ENCODE data around the gene CPT2.

Gene CPT2

DNA sequence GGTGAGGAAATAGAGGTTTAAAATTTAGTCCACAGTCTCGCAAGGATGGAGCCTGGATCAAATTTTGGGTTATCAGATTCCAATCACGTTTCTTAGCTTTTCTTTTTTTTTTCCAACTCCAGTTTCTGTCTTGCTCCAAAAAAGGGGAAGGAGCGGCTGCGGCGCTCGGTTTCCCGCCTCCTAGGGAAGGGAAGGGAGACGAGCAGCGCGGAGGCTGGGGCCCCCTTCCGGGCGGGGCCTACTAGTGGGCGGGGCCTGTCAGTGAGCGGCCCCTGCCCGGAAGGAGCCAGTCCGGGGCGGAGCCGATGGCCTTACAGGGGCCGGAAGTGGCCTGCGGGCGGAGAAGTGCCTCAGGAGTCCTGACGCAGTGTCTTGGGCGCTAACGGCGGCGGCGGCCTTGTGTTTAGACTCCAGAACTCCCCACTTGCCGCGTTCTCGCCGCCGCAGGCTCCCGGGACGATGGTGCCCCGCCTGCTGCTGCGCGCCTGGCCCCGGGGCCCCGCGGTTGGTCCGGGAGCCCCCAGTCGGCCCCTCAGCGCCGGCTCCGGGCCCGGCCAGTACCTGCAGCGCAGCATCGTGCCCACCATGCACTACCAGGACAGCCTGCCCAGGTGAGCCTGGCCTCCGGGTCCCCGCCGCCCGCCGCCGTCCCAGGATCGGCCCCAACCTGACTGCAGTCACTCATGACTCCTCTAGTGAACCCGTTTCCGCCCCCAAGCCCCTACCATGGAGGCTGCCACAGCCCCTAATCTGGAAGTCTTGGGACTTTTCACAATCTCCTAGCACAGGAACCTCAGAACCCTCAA is at the start of gene CPT2:
TSS of gene CPT2 (plus strand) at position 340 of the 806 bp plus-strand sequence. CDS start at position 460, 120 bp downstream.
- DNase-seq (ENCODE audit: insufficient read length, low spot score) (peak; percentile 92), FAIRE-seq (no peak)
- TF ChIP-seq, protein P1, sequence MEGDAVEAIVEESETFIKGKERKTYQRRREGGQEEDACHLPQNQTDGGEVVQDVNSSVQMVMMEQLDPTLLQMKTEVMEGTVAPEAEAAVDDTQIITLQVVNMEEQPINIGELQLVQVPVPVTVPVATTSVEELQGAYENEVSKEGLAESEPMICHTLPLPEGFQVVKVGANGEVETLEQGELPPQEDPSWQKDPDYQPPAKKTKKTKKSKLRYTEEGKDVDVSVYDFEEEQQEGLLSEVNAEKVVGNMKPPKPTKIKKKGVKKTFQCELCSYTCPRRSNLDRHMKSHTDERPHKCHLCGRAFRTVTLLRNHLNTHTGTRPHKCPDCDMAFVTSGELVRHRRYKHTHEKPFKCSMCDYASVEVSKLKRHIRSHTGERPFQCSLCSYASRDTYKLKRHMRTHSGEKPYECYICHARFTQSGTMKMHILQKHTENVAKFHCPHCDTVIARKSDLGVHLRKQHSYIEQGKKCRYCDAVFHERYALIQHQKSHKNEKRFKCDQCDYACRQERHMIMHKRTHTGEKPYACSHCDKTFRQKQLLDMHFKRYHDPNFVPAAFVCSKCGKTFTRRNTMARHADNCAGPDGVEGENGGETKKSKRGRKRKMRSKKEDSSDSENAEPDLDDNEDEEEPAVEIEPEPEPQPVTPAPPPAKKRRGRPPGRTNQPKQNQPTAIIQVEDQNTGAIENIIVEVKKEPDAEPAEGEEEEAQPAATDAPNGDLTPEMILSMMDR (IDR thresholded peaks at IDR 0.05; ENCODE audit: insufficient read depth, missing control alignments): no peak

DNA sequence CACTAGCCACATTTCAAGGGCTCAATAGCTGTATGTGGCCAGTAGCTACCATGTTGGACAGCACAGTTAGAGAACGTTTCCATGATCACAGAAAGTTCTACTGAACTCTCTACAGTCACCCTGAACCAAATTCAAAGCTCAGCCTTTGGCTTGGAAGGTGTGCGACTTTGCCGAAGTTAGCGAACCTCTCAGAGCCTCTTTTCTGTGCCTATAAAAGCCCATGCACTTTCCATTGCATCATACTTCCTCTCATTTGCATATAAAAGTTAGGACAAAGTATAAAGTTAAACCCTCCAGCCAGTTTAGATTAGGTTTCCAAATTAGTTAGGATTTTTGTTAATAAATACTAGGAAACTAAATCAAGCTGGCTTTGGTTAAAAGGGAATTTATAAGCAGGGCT is 49.5 kb upstream of the CPT2 start:
- DNase-seq (ENCODE audit: insufficient read length, low spot score) (no peak), FAIRE-seq (no peak)
- TF ChIP-seq, protein P1 (IDR thresholded peaks at IDR 0.05; ENCODE audit: insufficient read depth, missing control alignments): no peak

DNA sequence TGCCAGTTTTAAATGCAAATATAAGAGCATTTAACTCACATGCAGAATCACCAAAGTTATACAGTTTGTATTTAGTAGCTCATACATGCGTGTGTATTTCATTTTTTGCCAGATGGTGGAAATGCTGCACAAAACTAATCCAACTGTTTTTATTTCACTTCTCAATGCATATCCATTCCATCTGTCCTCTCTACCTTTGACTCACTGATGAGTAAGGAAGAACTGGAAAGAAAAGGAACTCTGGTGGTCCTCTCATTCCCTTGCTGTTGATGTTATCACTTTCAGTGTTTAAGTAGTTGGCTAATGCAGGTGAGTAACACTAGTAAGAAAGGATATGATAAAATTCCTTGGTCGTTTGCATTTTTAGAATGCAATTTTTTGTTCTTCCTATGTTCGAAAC is 48.5 kb upstream of the CPT2 start:
- TF ChIP-seq, protein P1 (IDR thresholded peaks at IDR 0.05; ENCODE audit: insufficient read depth, missing control alignments): no peak
- FAIRE-seq: no peak
- DNase-seq (ENCODE audit: insufficient read length, low spot score): no peak

DNA sequence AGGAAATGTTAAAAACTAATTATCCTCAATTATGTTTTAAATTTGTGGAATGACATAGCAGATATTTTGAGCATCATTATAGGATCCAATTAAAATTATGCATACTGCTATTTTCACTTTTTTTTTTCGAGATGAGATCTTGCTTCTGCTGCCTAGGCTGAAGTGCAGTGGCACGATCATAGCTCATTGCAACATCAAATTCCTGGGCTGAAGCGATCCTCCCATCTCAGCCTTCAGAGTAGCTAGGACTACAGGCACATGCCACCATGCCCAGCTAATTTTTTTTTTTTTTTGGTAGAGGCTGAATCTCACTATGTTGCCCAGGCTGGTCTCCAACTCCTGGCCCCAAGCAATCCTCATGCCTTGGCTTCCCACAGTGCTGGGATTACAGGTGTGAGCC is 42.9 kb upstream of the CPT2 start:
- no peak for FAIRE-seq
- TF ChIP-seq, protein P1 (IDR thresholded peaks at IDR 0.05; ENCODE audit: insufficient read depth, missing control alignments): no peak
- no peak for DNase-seq (ENCODE audit: insufficient read length, low spot score)

DNA sequence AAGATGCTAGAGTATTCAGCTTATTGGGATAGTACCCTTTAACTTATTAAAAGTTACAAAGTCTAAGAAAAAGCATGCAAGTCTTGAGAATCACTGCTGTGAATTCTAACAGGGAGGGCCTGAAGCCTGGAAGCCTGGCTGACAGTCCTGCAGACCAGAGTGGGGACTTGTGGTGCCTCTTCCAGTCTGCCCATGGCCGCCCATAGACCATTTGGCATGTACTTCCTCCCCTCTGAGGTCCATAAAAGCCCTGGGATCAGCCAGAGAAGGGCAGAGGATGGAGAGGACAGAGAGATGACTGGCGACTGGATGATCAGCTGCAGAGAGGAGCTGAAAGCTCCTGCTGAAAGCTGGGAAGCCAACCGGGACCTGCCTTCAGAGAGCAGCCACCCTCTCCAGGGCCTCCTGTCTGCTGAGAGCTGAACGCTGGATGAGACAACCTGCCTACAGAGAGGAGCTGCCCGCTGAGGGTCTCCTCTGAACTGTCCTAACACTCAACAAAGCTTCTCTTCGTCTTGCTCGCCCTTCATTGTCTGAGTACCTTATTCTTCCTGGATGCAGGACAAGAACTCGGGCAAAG is 41.7 kb upstream of the CPT2 start:
- FAIRE-seq (no peak), DNase-seq (ENCODE audit: insufficient read length, low spot score) (no peak)
- TF ChIP-seq, protein P1 (IDR thresholded peaks at IDR 0.05; ENCODE audit: insufficient read depth, missing control alignments): no peak

DNA sequence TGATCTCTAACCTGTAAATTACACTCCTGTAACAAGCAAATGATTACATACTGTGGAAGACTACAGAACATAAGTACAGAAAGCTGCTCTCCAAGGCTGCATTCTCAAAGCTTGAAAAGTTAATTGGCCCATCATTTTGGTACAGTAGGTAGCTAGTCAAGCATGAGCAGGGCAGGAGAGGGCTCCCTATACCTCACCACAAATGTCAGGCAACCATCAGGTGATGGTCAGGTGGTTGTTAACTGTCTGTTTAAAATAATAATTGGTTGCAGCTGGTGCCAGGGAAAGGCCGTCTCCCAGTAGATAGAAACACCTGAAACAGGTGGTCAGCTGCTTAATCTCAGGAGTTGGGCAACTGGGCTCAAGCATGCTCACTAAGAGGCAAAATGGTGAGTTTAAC is 41.1 kb upstream of the CPT2 start:
- no peak for FAIRE-seq
- TF ChIP-seq, protein P1 (IDR thresholded peaks at IDR 0.05; ENCODE audit: insufficient read depth, missing control alignments): no peak
- DNase-seq (ENCODE audit: insufficient read length, low spot score): no peak

DNA sequence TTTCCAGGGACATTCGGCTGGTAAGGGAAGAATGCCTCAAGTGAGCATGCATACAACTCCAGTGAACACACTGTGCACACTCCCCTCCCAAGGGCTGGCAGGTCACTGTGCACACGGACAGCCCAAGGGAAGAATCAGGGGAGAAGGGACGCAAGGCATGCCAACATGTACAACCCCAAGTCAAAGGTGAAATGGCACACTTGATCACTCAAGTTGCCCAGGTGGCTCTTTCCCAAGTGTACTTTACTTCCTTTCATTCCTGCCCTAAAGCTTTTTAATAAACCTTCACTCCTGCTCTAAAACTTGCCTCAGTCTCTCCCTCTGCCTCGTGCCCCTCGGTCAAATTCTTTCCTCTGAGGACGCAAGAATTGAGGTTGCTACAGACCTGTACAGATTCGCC is 40.7 kb upstream of the CPT2 start:
- TF ChIP-seq, protein P1 (IDR thresholded peaks at IDR 0.05; ENCODE audit: insufficient read depth, missing control alignments): no peak
- DNase-seq (ENCODE audit: insufficient read length, low spot score): no peak
- no peak for FAIRE-seq

Data from D721Med (cell line).